ENCODE data around the gene SC5D.

The SC5D gene

GRCh38 chr11:121292495-121293287 lies at the start of gene SC5D:
Gene SC5D (plus strand): TSS chr11:121292771. CDS start chr11:121303376, 10,605 bp downstream.
- peak; percentile 72 for DNase-seq (ENCODE audit: low read depth, low spot score)

GRCh38 chr11:121244884-121245283 lies 47.7 kb upstream of the SC5D start:
- no peak for DNase-seq (ENCODE audit: low read depth, low spot score)

GRCh38 chr11:121246021-121246768 lies 46.4 kb upstream of the SC5D start:
- no peak for DNase-seq (ENCODE audit: low read depth, low spot score)

- no peak for DNase-seq (ENCODE audit: low read depth, low spot score)
Observed at GRCh38 chr11:121246769-121247035, 45.9 kb upstream of the SC5D start.

GRCh38 chr11:121248496-121248895 lies 44.1 kb upstream of the SC5D start:
- no peak for DNase-seq (ENCODE audit: low read depth, low spot score)

GRCh38 chr11:121249039-121249663 lies 43.4 kb upstream of the SC5D start:
- no peak for DNase-seq (ENCODE audit: low read depth, low spot score)

GRCh38 chr11:121250843-121251242 lies 41.7 kb upstream of the SC5D start:
- DNase-seq (ENCODE audit: low read depth, low spot score) = no peak

GRCh38 chr11:121253951-121254350 lies 38.6 kb upstream of the SC5D start:
- DNase-seq (ENCODE audit: low read depth, low spot score) = no peak

GRCh38 chr11:121254756-121255155 lies 37.8 kb upstream of the SC5D start:
- DNase-seq (ENCODE audit: low read depth, low spot score) = no peak

- no peak for DNase-seq (ENCODE audit: low read depth, low spot score)
Observed at GRCh38 chr11:121255473-121256125, 37.0 kb upstream of the SC5D start.

- DNase-seq (ENCODE audit: low read depth, low spot score) = no peak
Observed at GRCh38 chr11:121257289-121257688, 35.3 kb upstream of the SC5D start.

- DNase-seq (ENCODE audit: low read depth, low spot score) = no peak
Observed at GRCh38 chr11:121257976-121258375, 34.6 kb upstream of the SC5D start.

GRCh38 chr11:121265586-121265985 lies 27.0 kb upstream of the SC5D start:
- no peak for DNase-seq (ENCODE audit: low read depth, low spot score)

GRCh38 chr11:121268581-121268980 lies 24.0 kb upstream of the SC5D start:
- no peak for DNase-seq (ENCODE audit: low read depth, low spot score)

GRCh38 chr11:121270001-121270678 lies 22.4 kb upstream of the SC5D start:
- no peak for DNase-seq (ENCODE audit: low read depth, low spot score)

- no peak for DNase-seq (ENCODE audit: low read depth, low spot score)
Observed at GRCh38 chr11:121274332-121274991, 18.1 kb upstream of the SC5D start.

- DNase-seq (ENCODE audit: low read depth, low spot score) = no peak
Observed at GRCh38 chr11:121281698-121282097, 10.9 kb upstream of the SC5D start.

GRCh38 chr11:121282386-121282785 lies 10.2 kb upstream of the SC5D start:
- no peak for DNase-seq (ENCODE audit: low read depth, low spot score)

- DNase-seq (ENCODE audit: low read depth, low spot score) = no peak
Observed at GRCh38 chr11:121282886-121283502, 9.6 kb upstream of the SC5D start.

GRCh38 chr11:121291319-121291718 lies 1.3 kb upstream of the SC5D start:
- no peak for DNase-seq (ENCODE audit: low read depth, low spot score)
